K562 (cell line): ENCODE data around the gene DARS2. TPM values are rescaled to one million over a fixed set of nuclear protein-coding genes. Genes with fewer than 3 reads are reported as not detected.

Experiments used
- BHLHE40 ChIP-seq: IDR thresholded peaks from 2 replicates; pipeline ENCODE4 v1.6.1; 2011; ENCODE audit warnings: low read length, improper control_type of control experiment
- CBFA2T3 ChIP-seq: fragments of 450-650 bp; IDR thresholded peaks from 2 replicates; pipeline ENCODE4 v1.6.1; 2017
- CBX2 ChIP-seq: fragments of 200-600 bp; sonication (generic); IDR thresholded peaks from one replicate; pipeline ENCODE4 v1.6.1; 2012; ENCODE audit warnings: mild to moderate bottlenecking, low read length, inconsistent platforms; ENCODE audit not compliant: insufficient read depth, poor library complexity, severe bottlenecking
- CREB1 ChIP-seq, 2 experiments: sonication (generic) in 1 of 2; formaldehyde crosslinking in 1 of 2; IDR thresholded peaks; 2 replicates each; pipeline versions ENCODE4 v1.6.1 to v1.8.0; 2012 to 2022; ENCODE audit warnings: inconsistent platforms in 1 of 2, mild to moderate bottlenecking in 1 of 2, missing genetic modification reagents in 1 of 2, moderate library complexity in 1 of 2
- CTBP1 ChIP-seq: fragments of 450-650 bp; IDR thresholded peaks from 2 replicates; pipeline ENCODE4 v1.6.1; 2016; ENCODE audit warnings: borderline replicate concordance
- DMBX1 ChIP-seq: fragments of 250-450 bp; sonication (Bioruptor Pico); IDR thresholded peaks from 2 replicates; pipeline ENCODE4 v1.8.0; 2022; ENCODE audit warnings: inconsistent platforms, mild to moderate bottlenecking, moderate library complexity, borderline replicate concordance
- ELF4 ChIP-seq: fragments of 450-650 bp; formaldehyde crosslinking; IDR thresholded peaks from 2 replicates; pipeline ENCODE4 v1.4.0; 2022; ENCODE audit warnings: missing genetic modification characterization
- GATA2 ChIP-seq: sonication (generic); formaldehyde crosslinking; IDR thresholded peaks from 2 replicates; pipeline ENCODE4 v1.4.0; 2020; ENCODE audit warnings: mild to moderate bottlenecking, missing genetic modification reagents
- IFI16 ChIP-seq: fragments of 250-450 bp; sonication (Bioruptor Pico); IDR thresholded peaks from 2 replicates; pipeline ENCODE4 v2.1.2; 2022; ENCODE audit warnings: mild to moderate bottlenecking, inconsistent platforms
- LCOR ChIP-seq: sonication (generic); formaldehyde crosslinking; IDR thresholded peaks from 2 replicates; pipeline ENCODE4 v1.8.0; 2022; ENCODE audit warnings: mild to moderate bottlenecking, missing genetic modification reagents
- MAX ChIP-seq: sonication (generic); formaldehyde crosslinking; IDR thresholded peaks from 2 replicates; pipeline ENCODE4 v1.9.0; 2022; ENCODE audit warnings: mild to moderate bottlenecking, missing genetic modification reagents
- MCM7 ChIP-seq, 2 experiments: fragments of 450-650 bp; IDR thresholded peaks; 2 replicates each; pipeline ENCODE4 v1.6.1; 2016 to 2018
- MED1 ChIP-seq: sonication (generic); formaldehyde crosslinking; IDR thresholded peaks from 2 replicates; pipeline ENCODE4 v1.8.1; 2023; ENCODE audit warnings: missing genetic modification reagents, borderline replicate concordance
- MEF2D ChIP-seq: conservative IDR thresholded peaks from 2 replicates; pipeline ENCODE4 v1.6.1; 2016; ENCODE audit warnings: low read depth, missing genetic modification characterization, missing compliant biosample characterization
- NCOA1 ChIP-seq: fragments of 450-650 bp; IDR thresholded peaks from 2 replicates; pipeline ENCODE4 v1.6.1; 2016; ENCODE audit warnings: low read depth
- NCOA2 ChIP-seq, 2 experiments: fragments of 450-650 bp; IDR thresholded peaks; 2 replicates each; pipeline ENCODE4 v1.6.1; 2018; ENCODE audit warnings: mild to moderate bottlenecking in 2 of 2, moderate library complexity in 1 of 2; ENCODE audit not compliant: partially characterized antibody in 2 of 2
- NR2C2 ChIP-seq, 2 experiments: fragments of 200-800 bp in 1 of 2; sonication (Bioruptor generic) in 1 of 2; sonication (generic) in 1 of 2; formaldehyde crosslinking in 1 of 2; IDR thresholded peaks; 2 replicates each; pipeline versions ENCODE4 v1.6.1 to v1.8.0; 2016 to 2022; ENCODE audit warnings: mild to moderate bottlenecking in 1 of 2, missing compliant biosample characterization in 1 of 2, missing genetic modification characterization in 1 of 2, missing genetic modification reagents in 1 of 2
- RAD21 ChIP-seq, 2 experiments: fragments of 250-450 bp in 1 of 2; fragments of 450-650 bp in 1 of 2; sonication (Bioruptor Pico) in 1 of 2; formaldehyde crosslinking in 1 of 2; IDR thresholded peaks in 1 of 2; conservative IDR thresholded peaks in 1 of 2; 2 replicates each; pipeline versions ENCODE4 v1.4.0 to v1.8.0; 2020 to 2022; ENCODE audit warnings: mild to moderate bottlenecking in 2 of 2, moderate library complexity in 1 of 2
- SREBF2 ChIP-seq: sonication (generic); formaldehyde crosslinking; IDR thresholded peaks from 2 replicates; pipeline ENCODE4 v1.4.0; 2020; ENCODE audit warnings: mild to moderate bottlenecking, missing genetic modification reagents
- ZBTB17 ChIP-seq: fragments of 450-650 bp; formaldehyde crosslinking; IDR thresholded peaks from 2 replicates; pipeline ENCODE4 v1.4.0; 2020; ENCODE audit warnings: mild to moderate bottlenecking
- ZC3H11A ChIP-seq: IDR thresholded peaks from 2 replicates; pipeline ENCODE4 v1.6.1; 2012; ENCODE audit warnings: low read depth, low read length, improper control_type of control experiment
- ZFP36 ChIP-seq: fragments of 150-350 bp; IDR thresholded peaks from 2 replicates; pipeline ENCODE4 v1.6.1; 2018; ENCODE audit warnings: low read length, low read depth; ENCODE audit not compliant: partially characterized antibody
- ZNF282 ChIP-seq: sonication (generic); formaldehyde crosslinking; IDR thresholded peaks from 2 replicates; pipeline ENCODE4 v1.8.1; 2023; ENCODE audit warnings: missing genetic modification reagents
- ZNF347 ChIP-seq: fragments of 450-650 bp; formaldehyde crosslinking; IDR thresholded peaks from 2 replicates; pipeline ENCODE4 v1.4.0; 2020; ENCODE audit warnings: low read depth, mild to moderate bottlenecking, moderate library complexity
- ZNF445 ChIP-seq: fragments of 250-450 bp; sonication (Bioruptor Pico); IDR thresholded peaks from 2 replicates; pipeline ENCODE4 v1.4.0; 2020; ENCODE audit warnings: low read depth, mild to moderate bottlenecking, moderate library complexity
- polyA plus RNA-seq, 8 experiments: library from polyadenylated mRNA; depleted of rRNA in 4 of 8; stranded (reverse) in 5 of 8; unstranded in 3 of 8; fragments of >200 nt; fragmentation: Nextera tagmentation in 2 of 8; fragmentation: Illumina TruSeq in 1 of 8; extraction: Ambion mirVana in 2 of 8; extraction: Trizol in 1 of 8; gene quantifications; 2 replicates each; pipeline versions ENCODE4 v1.2.1 to v1.2.3, GENCODE V29; 2011 to 2014; ENCODE audit warnings: inconsistent platforms in 1 of 8, missing spikeins in 1 of 8
- total RNA-seq, 7 experiments: library from RNA; depleted of rRNA in 6 of 7; stranded (reverse); fragments of >200 nt in 6 of 7; fragmentation: Illumina TruSeq in 2 of 7; extraction: Trizol in 2 of 7; gene quantifications; 2 replicates each; pipeline versions ENCODE4 v1.2.1 to v1.2.3, GENCODE V29; 2011 to 2021; ENCODE audit warnings: low replicate concordance in 1 of 7
- TF ChIP-seq, protein P1 (sequence below): fragments of 450-650 bp; formaldehyde crosslinking; IDR thresholded peaks from 2 replicates; pipeline ENCODE4 v1.4.0; 2020; ENCODE audit warnings: mild to moderate bottlenecking, moderate library complexity
- TF ChIP-seq, protein P2 (sequence below): fragments of 450-650 bp; formaldehyde crosslinking; IDR thresholded peaks from 2 replicates; pipeline ENCODE4 v1.4.0; 2022; ENCODE audit warnings: missing genetic modification characterization

Gene DARS2
- total and polyA plus RNA-seq, 9 of the 15 experiments (the other 6 are each of a cell fraction or from before 2014, with no cell fraction given) = 36.4 to 96.7 (median 68.6) TPM

- TF ChIP-seq BHLHE40 (no peak), ELF4 (CRISPR knock-in tag) (0 out of 2 replicates have a peak, but pooled peaks have one; percentile 21), ZNF282 (CRISPR knock-in tag) (no peak), RAD21 (CRISPR knock-in tag; conservative IDR thresholded peaks at IDR 0.05 in 1 of 2, IDR thresholded peaks at IDR 0.05 in 1 of 2) (no peak), ZBTB17 (CRISPR knock-in tag) (no peak), MEF2D (tag) (0 out of 2 replicates have a peak, but pooled peaks have one; percentile 7), NR2C2 (CRISPR knock-in tag; IDR thresholded peaks at IDR 0.05) (peak; percentile 91), NR2C2 (tag; IDR thresholded peaks at IDR 0.05) (peak; percentile 100), IFI16 (CRISPR knock-in tag) (no peak), CBFA2T3 (peak; percentile 46), GATA2 (CRISPR knock-in tag) (no peak), ZC3H11A (no peak; the same call in 1 of the 2 replicates), CTBP1 (peak; percentile 97), MCM7 (IDR thresholded peaks at IDR 0.05) (no peak), MAX (CRISPR knock-in tag) (no peak), ZNF347 (CRISPR knock-in tag) (no peak), CBX2 (no peak), CREB1 (IDR thresholded peaks at IDR 0.05) (no peak), CREB1 (CRISPR knock-in tag; IDR thresholded peaks at IDR 0.05) (no peak), NCOA1 (no peak; the same call in none of the 2 replicates), ZNF445 (CRISPR knock-in tag) (no peak), ZFP36 (no peak), MED1 (CRISPR knock-in tag) (no peak), SREBF2 (CRISPR knock-in tag) (no peak), NCOA2 (IDR thresholded peaks at IDR 0.05; ENCODE audit: partially characterized antibody in 2 of 2) (no peak), DMBX1 (CRISPR knock-in tag) (peak; percentile 17; the same call in 1 of the 2 replicates), LCOR (CRISPR knock-in tag) (peak; percentile 78)
- TF ChIP-seq, protein P1, sequence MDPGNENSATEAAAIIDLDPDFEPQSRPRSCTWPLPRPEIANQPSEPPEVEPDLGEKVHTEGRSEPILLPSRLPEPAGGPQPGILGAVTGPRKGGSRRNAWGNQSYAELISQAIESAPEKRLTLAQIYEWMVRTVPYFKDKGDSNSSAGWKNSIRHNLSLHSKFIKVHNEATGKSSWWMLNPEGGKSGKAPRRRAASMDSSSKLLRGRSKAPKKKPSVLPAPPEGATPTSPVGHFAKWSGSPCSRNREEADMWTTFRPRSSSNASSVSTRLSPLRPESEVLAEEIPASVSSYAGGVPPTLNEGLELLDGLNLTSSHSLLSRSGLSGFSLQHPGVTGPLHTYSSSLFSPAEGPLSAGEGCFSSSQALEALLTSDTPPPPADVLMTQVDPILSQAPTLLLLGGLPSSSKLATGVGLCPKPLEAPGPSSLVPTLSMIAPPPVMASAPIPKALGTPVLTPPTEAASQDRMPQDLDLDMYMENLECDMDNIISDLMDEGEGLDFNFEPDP (CRISPR knock-in tag) = no peak
- TF ChIP-seq, protein P2, sequence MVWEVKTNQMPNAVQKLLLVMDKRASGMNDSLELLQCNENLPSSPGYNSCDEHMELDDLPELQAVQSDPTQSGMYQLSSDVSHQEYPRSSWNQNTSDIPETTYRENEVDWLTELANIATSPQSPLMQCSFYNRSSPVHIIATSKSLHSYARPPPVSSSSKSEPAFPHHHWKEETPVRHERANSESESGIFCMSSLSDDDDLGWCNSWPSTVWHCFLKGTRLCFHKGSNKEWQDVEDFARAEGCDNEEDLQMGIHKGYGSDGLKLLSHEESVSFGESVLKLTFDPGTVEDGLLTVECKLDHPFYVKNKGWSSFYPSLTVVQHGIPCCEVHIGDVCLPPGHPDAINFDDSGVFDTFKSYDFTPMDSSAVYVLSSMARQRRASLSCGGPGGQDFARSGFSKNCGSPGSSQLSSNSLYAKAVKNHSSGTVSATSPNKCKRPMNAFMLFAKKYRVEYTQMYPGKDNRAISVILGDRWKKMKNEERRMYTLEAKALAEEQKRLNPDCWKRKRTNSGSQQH (CRISPR knock-in tag) = no peak
These were observed 44.0 kb downstream of the DARS2 start, which contains the start of gene ZBTB37 (continued) for GRCh38 chr1:173868266-173869020.
